Endothelial cell of umbilical vein (primary cell): ENCODE measurements around the gene FTH1. TPM values are rescaled to one million over a fixed set of nuclear protein-coding genes. Genes with fewer than 3 reads are reported as not detected.

Experiments used
- BruUV-seq: library from RNA; stranded (reverse); fragments of 400-500 nt; replicated peaks from 2 replicates; lab custom pipeline; 2021; lab: Mats Ljungman, UMichigan
- CTCF ChIA-PET: fragments of 300-600, 350-600 bp; sonication (Branson Sonifier 250); formaldehyde crosslinking; loops from one replicate; lab custom pipeline; 2021; ENCODE audit warnings: antibody characterized with exemption, inconsistent platforms; lab: Charles Lee
- POLR2A ChIA-PET: fragments of 300-600, 350-600 bp; sonication (Branson Sonifier 250); formaldehyde crosslinking; loops from one replicate; lab custom pipeline; 2021; ENCODE audit warnings: antibody characterized with exemption, inconsistent platforms; lab: Charles Lee
- DNase-seq: peaks from one replicate; pipeline ENCODE4 v3.0.0-alpha.2; 2011; ENCODE audit warnings: low read depth, low spot score
- FAIRE-seq: peaks from 2 replicates; lab custom pipeline; 2011; peaks lifted over from hg19 to GRCh38; lab: Jason Lieb, UNC
- H2AFZ ChIP-seq: 2 replicates; pipeline ENCODE4 v1.6.0; 2012; ENCODE audit warnings: low read depth, low read length, control low read depth, inconsistent platforms
- H3K27ac ChIP-seq: 2 replicates; pipeline ENCODE4 v1.5.1; 2011; ENCODE audit warnings: low read depth, mild to moderate bottlenecking, control low read depth, low read length, moderate library complexity; ENCODE audit not compliant: insufficient read depth
- H3K27me3 ChIP-seq, 2 experiments: 2 replicates each; pipeline versions ENCODE4 v1.6.0 to v1.6.1; 2011; ENCODE audit warnings: low read length in 2 of 2, mixed read lengths in 1 of 2; ENCODE audit not compliant: control insufficient read depth in 2 of 2, insufficient read depth in 2 of 2
- H3K36me3 ChIP-seq, 2 experiments: 2 replicates in 1 of 2; 3 replicates in 1 of 2; pipeline ENCODE4 v1.5.1; 2011; ENCODE audit warnings: low read length in 2 of 2, mild to moderate bottlenecking in 1 of 2, moderate library complexity in 1 of 2; ENCODE audit not compliant: control insufficient read depth in 2 of 2, insufficient read depth in 2 of 2; ENCODE audit errors: extremely low read depth in 1 of 2
- H3K4me1 ChIP-seq: 3 replicates; pipeline ENCODE4 v1.5.1; 2011; ENCODE audit warnings: mild to moderate bottlenecking, low read length; ENCODE audit not compliant: control insufficient read depth, insufficient read depth; ENCODE audit errors: extremely low read depth
- H3K4me2 ChIP-seq: 2 replicates; pipeline ENCODE4 v1.6.1; 2011; ENCODE audit warnings: low read length, control low read depth, mixed read lengths; ENCODE audit not compliant: insufficient read depth
- H3K4me3 ChIP-seq, 3 experiments: fragments of 200-600 bp in 1 of 3; sonication (generic), shearing (Covaris generic) in 1 of 3; replicated peaks in 1 of 3; 2 replicates each; pipeline ENCODE4 v1.5.1; 2011 to 2016; ENCODE audit warnings: control low read depth in 3 of 3, low read length in 3 of 3, mild to moderate bottlenecking in 2 of 3, inconsistent platforms in 1 of 3, low read depth in 1 of 3, moderate library complexity in 1 of 3; ENCODE audit not compliant: insufficient read depth in 1 of 3
- H3K79me2 ChIP-seq: 2 replicates; pipeline ENCODE4 v1.6.0; 2012; ENCODE audit warnings: low read length, inconsistent platforms; ENCODE audit not compliant: control insufficient read depth, insufficient read depth
- H3K9ac ChIP-seq: replicated peaks from 2 replicates; pipeline ENCODE3; 2011; ENCODE audit warnings: low read length, control low read depth; ENCODE audit not compliant: insufficient read depth; ENCODE audit errors: extremely low read depth
- H3K9me1 ChIP-seq: replicated peaks from 3 replicates; pipeline ENCODE4 v1.6.0; 2011; ENCODE audit warnings: mild to moderate bottlenecking, low read length; ENCODE audit not compliant: control insufficient read depth, insufficient read depth; ENCODE audit errors: extremely low read depth
- H3K9me3 ChIP-seq: replicated peaks from 2 replicates; pipeline ENCODE4 v1.5.1; 2012; ENCODE audit warnings: low read length, inconsistent platforms; ENCODE audit not compliant: control insufficient read depth, insufficient read depth
- H4K20me1 ChIP-seq: replicated peaks from 2 replicates; pipeline ENCODE3; 2011; ENCODE audit warnings: mild to moderate bottlenecking, low read length; ENCODE audit not compliant: control insufficient read depth, insufficient read depth; ENCODE audit errors: extremely low read depth
- CTCF ChIP-seq, 2 donors: IDR thresholded peaks; 1 replicate in 1 of 2; 2 replicates in 1 of 2; pipeline ENCODE4 v1.5.1; 2011; ENCODE audit warnings: low read length in 2 of 2, mild to moderate bottlenecking in 2 of 2, moderate library complexity in 2 of 2, control low read depth in 1 of 2, inconsistent platforms in 1 of 2, low read depth in 1 of 2; ENCODE audit not compliant: insufficient read depth in 1 of 2; ENCODE audit errors: extremely low read depth in 1 of 2
- EZH2 ChIP-seq: IDR thresholded peaks from 2 replicates; pipeline ENCODE4 v1.6.1; 2012; ENCODE audit warnings: borderline replicate concordance, low read depth, mild to moderate bottlenecking, moderate library complexity, low read length, inconsistent platforms; ENCODE audit not compliant: severe bottlenecking
- FOS ChIP-seq: IDR thresholded peaks from 2 replicates; pipeline ENCODE4 v1.6.1; 2011; ENCODE audit warnings: mild to moderate bottlenecking, low read length, moderate library complexity, borderline replicate concordance; ENCODE audit not compliant: insufficient read depth
- GATA2 ChIP-seq: IDR thresholded peaks from 2 replicates; pipeline ENCODE4 v1.7.0; 2011; ENCODE audit warnings: low read depth, mild to moderate bottlenecking, moderate library complexity, mixed read lengths, low read length; ENCODE audit not compliant: insufficient read length, insufficient read depth
- JUN ChIP-seq: IDR thresholded peaks from 2 replicates; pipeline ENCODE4 v1.6.1; 2011; ENCODE audit warnings: borderline replicate concordance, low read depth; ENCODE audit not compliant: insufficient read length, insufficient read depth
- MAX ChIP-seq: IDR thresholded peaks from 2 replicates; pipeline ENCODE4 v1.6.1; 2011; ENCODE audit not compliant: insufficient read depth, insufficient read length
- MYC ChIP-seq: IDR thresholded peaks from one replicate; pipeline ENCODE4 v1.6.1; 2011; ENCODE audit warnings: mild to moderate bottlenecking, low read depth, low read length
- POLR2A ChIP-seq: IDR thresholded peaks from 2 replicates; pipeline ENCODE4 v1.6.1; 2012; ENCODE audit warnings: low read depth, mild to moderate bottlenecking, control low read depth, low read length
- POLR2AphosphoS5 ChIP-seq: IDR thresholded peaks from 2 replicates; pipeline ENCODE4 v1.6.1; 2012; ENCODE audit warnings: low read depth, mild to moderate bottlenecking, control low read depth, low read length, moderate library complexity; ENCODE audit not compliant: insufficient read depth
- dilution Hi-C: fragments of 300-500 bp; cut with MboI; formaldehyde crosslinking; loops from one replicate; pipeline ENCODE4 v1.15.0; 2019; ENCODE audit warnings: low sequenced_read_pairs; ENCODE audit not compliant: extremely low pct_ligation_motif_present
- intact Hi-C: fragments of 100-400 bp; cut with micrococcal nuclease; formaldehyde crosslinking; loops from one replicate; pipeline ENCODE4 v1.10.0; 2022
- polyA plus RNA-seq, 4 experiments: library from polyadenylated mRNA; depleted of rRNA in 3 of 4; stranded (reverse) in 3 of 4; unstranded in 1 of 4; fragments of >200 nt; gene quantifications; 2 replicates each; pipeline versions ENCODE4 v1.2.1 to v1.2.3, GENCODE V29; 2011 to 2012; ENCODE audit warnings: missing spikeins in 1 of 4
- total RNA-seq: library from RNA; stranded (reverse); gene quantifications from 2 replicates; pipeline ENCODE4 v1.2.3, GENCODE V29; 2021

Gene FTH1
- total and polyA plus RNA-seq, 2 donors (not counting 3 experiments of a cell fraction or from before 2014, with no cell fraction given), result 1,177 to 2,501 TPM

DNA sequence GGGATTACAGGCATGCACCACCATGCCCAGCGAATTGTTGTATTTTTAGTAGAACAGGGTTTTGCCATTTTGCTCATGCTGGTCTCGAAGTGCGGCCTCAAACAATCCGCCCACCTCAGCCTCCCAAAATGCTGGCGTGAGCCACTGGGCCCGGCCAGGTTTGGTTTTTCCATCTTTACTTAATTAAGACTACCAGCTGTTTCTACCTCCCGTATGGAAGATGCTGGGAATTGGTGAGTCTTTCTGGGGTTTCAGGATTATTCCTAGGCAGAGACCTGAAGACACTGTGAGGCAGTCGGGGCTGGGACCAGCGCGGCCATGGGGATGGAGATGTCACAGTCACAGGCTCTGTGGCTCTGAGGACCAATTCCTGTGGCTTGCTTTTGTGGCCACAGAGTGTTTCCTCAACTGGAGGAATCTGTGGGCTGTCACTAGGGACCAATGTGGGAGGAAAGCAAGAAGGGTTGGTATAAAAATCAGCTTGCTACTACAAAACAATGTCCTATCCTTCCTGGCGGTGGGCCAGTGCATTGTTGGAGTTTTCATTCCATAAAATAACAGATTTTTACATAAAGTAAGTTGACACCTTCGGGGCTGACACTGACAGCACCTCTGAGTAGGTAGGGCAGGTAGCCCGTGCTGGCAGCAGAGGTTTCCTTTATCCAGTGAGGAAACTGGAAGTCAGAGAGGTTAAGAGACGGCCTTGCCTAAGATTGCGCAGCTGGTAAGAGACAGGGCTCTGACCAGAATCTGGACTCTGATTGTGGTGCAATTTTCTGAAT is 8.4 kb upstream of the FTH1 start:
- TF ChIP-seq POLR2AphosphoS5, result no peak
- no peak for TF ChIP-seq CTCF (IDR thresholded peaks at IDR 0.05; ENCODE audit: extremely low read depth in 1 of 2, insufficient read depth in 1 of 2, low read depth in 1 of 2, low read length in 2 of 2)
- no peak for TF ChIP-seq JUN
- no peak for TF ChIP-seq POLR2A
- no peak for TF ChIP-seq FOS
- TF ChIP-seq MYC, result no peak
- TF ChIP-seq EZH2, result no peak
- no peak for TF ChIP-seq GATA2
- no peak for TF ChIP-seq MAX
- ChIA-PET CTCF (interaction anchor here (0.8 to 6.9 kb wide), 7 partner anchors 28 to 132 kb away, joined by 3 to 63 read pairs (median 3); no protein-coding TSS in a partner anchor), POLR2A (interaction anchor here (0.7 to 1.4 kb wide), 4 partner anchors 8 to 38 kb away, joined by 3 to 4 read pairs (median 4); partner anchors contain the start of gene FTH1)
- Histone ChIP-seq H4K20me1 (no peaks in the 10 kb centered on the region), H2AFZ (no peak overlapping the region), H3K4me2 (no peak overlapping the region), H3K79me2 (no peaks in the 10 kb centered on the region), H3K9me3 (no peaks in the 10 kb centered on the region), H3K9me1 (no peaks in the 10 kb centered on the region), H3K4me3 (no peak overlapping the region), H3K4me1 (peaks cover 48% of the 10 kb centered on the region), H3K36me3 (no peaks in the 10 kb centered on the region), H3K9ac (no peak overlapping the region), H3K27ac (no peak overlapping the region), H3K27me3 (no peaks in the 10 kb centered on the region)
- DNase-seq (peak; percentile 71), FAIRE-seq (peak; percentile 55)
- dilution Hi-C loops, result no loop called here
- intact Hi-C loops, result no loop called here
- no TSS peak for BruUV-seq
